Erythroblast (primary cell): ENCODE results near the gene TLNRD1.
A peak's percentile ranks its signal among the peaks of the same experiment; 100 is the strongest.

Experiments
- DNase-seq, 2 experiments: peaks; one replicate each; lab custom pipeline; 2025; lab: John Stamatoyannopoulos, UW
- GATA1 ChIP-seq: IDR thresholded peaks from 2 replicates; pipeline ENCODE4 v1.6.1; 2011; ENCODE audit warnings: low read depth, mild to moderate bottlenecking, control low read depth, low read length, moderate library complexity
- POLR2A ChIP-seq: IDR thresholded peaks from 2 replicates; pipeline ENCODE4 v1.6.1; 2011; ENCODE audit warnings: mild to moderate bottlenecking, low read length

The TLNRD1 gene

DNA sequence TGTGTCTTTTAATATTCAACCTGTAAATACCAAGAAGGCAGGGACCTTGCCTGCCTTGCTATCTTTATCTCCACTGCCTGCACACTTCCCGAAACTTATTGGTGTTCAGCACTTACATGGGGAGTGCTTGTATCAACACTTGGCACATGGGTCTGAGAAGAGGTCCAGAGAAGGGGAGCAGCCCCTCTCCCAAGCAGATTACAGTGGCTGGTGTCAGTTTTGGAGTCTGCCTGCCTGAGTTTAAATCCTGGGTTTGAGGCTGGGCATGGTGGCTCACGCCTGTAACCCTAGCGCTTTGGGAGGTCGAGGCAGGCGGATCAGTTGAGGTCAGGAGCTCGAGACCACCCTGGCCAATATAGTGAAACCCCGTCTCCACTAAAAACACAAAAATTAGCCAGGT, 31.4 kb upstream of the TLNRD1 start:
- TF ChIP-seq POLR2A = no peak
- no peak for TF ChIP-seq GATA1

DNA sequence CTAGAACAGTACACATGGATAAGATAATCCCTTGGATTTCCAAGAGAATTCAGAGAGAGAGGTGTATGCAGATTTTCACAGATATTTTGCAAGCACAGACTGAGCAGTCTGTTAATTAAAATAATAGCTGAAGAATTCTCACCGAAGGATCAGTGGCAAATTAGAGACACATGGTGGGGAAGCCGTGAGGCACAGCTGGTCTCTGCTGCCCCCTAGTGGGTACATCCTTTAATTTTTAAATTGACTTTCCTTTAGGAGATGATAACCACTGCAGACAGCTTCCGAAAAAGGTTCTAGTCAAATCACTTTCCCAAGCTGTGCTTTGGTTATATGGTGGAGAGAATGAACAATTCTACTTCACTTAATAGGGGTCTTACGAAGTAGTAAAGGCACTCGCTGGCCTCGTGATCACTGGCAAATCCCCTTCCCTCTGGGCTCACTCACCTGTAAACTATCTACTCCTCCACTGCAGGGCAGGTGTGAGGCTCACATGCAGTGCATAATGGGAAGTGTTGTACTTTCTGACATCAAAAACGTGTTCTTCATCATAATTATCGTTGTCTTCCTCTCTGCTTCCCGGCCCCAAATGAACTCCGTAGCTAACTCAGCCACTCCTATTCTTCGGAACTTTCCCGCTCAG, 30.6 kb upstream of the TLNRD1 start:
- DNase-seq = peak; percentile 61 to 78

More for the DNA sequence above, 31.4 kb upstream of the TLNRD1 start:
- DNase-seq = no peak

DNA sequence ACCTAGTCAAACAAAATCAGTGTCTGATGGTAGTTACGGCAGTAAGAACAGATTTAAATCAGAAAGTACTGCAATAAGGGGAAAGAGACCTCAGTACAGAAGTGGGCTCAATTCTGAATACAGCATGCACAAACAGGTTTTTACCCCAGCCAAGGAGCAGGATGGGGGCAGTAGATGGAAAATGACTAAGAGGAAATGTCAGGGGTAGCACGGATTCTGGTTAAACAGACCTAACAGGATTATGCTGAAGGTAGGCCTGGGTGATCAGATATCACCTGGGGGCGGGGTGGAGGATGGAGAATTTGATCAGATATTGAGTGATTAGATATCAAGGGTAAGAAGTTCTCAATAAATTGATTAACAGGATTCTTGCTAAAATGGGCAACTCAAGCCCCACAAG, 30.1 kb upstream of the TLNRD1 start:
- TF ChIP-seq POLR2A (no peak), GATA1 (no peak)
- no peak for DNase-seq

More for the DNA sequence above, 30.6 kb upstream of the TLNRD1 start:
- no peak for TF ChIP-seq POLR2A
- TF ChIP-seq GATA1 = no peak

DNA sequence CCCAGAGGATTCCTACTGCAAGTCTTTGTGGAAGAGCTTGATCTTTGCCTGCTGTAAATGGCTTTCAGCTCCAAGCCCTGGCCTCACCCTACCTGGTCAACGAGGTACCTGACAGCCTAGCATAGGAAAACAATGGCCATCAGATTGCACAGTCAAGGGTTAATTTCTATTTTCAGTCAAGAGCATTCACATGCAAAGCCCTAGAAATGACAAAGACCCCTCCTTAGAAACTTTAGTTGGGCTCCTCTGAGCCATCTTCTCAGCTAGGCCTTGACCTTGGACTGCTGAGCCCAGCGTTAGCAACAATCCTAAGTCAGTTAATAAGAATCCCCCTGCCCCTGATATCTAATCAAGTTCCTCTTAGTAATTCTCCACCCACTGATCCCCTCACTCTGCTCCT, 29.6 kb upstream of the TLNRD1 start:
- DNase-seq = no peak
- no peak for TF ChIP-seq POLR2A
- no peak for TF ChIP-seq GATA1

DNA sequence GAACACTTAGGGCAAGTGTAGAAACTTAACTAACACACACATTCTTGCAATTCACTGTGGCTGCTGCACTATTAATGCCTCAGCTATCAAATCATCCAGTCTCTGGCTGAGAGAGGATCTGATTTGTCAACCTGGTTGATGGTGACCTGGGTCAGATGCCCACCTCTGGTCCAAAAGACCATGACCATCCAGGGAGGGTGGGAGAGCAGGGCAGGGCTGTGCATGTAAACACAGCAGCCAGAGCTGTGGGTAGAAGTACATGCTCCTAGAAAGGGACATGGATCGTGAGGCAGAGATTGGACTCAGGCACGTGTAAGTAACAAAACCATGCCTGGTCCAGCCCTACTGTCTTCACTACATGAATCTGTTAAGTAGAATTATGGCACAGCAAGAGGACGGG, 28.4 kb upstream of the TLNRD1 start:
- TF ChIP-seq POLR2A = no peak
- no peak for TF ChIP-seq GATA1
- DNase-seq = no peak

DNA sequence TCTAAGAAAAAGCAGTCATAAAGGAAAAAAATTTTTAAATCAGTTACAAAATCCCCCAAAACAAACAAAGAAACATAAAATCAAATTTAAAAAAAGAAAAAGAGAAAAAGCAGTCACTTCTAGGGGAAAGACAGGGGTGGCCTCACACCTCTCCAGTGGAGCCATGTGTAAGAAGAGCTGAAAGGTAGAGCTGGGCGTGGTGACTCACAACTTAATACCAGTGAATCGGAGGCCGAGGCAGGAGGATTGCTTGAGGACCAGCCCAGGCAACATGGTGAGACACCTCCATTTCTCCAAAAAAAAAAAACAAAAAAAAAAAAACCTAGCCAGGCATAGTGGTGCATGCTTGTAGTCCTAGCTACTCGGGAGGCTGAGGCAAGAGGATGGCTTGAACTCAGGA, 25.8 kb upstream of the TLNRD1 start:
- DNase-seq = no peak

DNA sequence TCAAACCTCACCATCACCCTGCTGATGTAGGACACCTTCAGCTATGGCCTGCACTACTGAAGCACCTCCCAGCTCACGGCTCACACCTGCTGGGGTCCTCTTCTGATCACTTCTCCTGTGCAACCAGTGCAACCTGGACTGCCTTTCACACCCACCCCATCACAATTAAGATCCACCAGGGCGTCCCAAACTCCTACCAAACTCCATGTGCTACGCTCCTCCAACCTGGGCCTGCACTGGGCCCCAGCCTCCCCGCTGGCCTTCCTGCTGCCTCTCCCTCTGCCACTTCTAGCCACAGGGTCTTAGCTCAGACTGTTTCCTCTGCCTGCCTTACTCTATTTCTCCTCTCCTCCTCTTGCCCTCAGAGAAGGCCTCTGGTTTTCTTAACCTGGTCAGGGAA, 23.9 kb upstream of the TLNRD1 start:
- TF ChIP-seq GATA1 (no peak), POLR2A (no peak)
- no peak for DNase-seq

More for the DNA sequence above, 25.8 kb upstream of the TLNRD1 start:
- no peak for TF ChIP-seq GATA1
- TF ChIP-seq POLR2A = no peak

DNA sequence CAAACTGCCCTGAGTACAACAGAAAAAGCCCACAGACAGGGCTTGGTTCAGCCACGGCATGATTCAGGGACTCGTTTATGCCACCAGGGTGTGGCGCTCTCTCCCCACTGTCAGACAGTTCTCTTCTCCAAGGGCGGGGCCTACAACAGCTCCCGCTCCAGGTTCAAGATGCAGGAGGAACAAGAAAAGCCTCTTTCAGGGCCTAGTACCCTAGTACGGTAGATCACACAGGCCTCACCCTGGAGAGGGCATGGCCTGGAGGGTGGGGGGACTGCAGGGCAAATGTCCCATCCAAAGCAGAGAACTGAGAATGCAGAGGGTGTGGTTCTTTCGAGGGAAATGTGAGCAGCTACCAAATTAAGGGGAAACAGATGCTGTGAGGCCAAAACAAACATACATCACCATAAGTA, 23.1 kb upstream of the TLNRD1 start:
- peak; percentile 58 to 76 for DNase-seq
- TF ChIP-seq POLR2A (no peak), GATA1 (no peak)

DNA sequence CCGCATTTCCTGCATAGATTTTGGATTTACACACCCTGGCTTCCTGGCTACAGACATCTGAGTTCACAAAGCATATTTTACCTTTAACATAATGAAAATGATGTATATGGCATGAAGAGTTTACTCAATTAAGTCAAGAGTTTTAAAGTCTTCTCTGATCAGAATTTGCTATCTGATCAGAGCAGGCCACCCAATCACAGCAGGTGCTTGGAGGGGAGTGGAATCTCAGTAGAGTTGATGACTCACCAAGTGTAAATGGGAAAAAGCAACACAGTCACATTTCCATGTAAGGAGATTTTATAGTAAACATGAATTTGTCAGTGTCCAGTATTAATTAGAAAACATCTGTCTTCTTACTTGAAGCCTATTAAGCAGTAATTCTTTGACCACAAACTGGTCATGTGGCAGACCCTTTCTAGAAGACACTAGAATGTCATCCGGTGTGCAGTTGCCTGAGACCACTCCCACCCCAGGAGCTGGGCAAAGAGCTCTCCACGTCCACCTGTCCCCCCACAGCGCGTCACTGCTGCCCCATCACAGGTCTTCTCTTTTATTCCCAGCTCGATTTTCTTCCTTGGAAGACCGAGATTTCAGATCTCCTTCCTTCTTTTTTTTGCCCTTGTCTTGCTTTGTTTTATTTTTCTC, 21.9 kb upstream of the TLNRD1 start:
- no peak for TF ChIP-seq POLR2A
- no peak for TF ChIP-seq GATA1
- DNase-seq = peak; percentile 9 to 47

DNA sequence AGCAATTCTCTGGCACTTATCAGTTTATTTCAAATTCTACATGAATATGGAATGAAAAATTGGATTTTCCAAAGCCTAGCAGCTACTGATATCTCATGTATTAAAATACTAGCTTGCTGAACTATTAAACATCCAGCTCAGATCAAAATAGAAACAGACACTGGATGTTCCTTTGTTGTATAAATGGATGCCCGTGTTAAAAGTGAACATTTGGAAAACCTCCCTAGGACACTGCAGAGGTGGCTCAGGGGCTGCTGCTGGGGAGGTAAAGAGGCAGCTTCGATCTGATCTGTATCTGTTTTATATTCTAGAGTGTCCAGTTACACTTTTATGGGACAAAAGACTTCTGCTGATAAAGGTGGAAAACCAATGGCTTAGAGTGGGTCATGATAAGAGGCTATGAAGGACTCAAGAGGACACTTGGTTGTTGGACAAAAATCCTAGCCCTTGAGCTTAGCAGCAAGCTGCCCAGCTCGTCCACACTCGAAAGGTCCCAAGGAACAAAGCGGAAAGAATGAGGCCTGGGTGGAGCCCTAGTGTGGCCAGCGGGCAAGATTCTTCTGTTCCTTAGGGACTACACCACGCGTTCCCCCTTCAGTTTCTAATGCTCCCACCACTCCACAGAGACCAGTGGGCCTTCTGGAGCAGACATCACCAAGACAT, 21.1 kb upstream of the TLNRD1 start:
- TF ChIP-seq GATA1 (no peak), POLR2A (no peak)
- no peak for DNase-seq

DNA sequence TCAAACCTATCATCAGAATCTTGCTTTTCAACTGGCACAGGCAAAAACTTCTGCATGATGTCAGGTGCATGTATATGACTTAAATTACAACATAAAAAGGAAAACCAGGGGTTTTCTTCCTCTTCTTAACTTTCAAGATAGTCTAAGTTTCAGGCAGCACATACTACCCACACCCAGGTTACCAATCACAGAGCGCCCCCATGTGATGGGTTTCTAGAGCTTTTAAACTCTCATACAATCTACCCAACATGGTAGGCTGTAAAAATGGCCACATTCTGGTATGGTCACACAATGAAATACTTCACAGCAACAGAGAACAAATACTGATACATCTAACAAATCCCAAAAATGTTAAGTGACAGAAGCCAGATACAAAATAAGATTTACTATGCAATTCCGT, 18.5 kb upstream of the TLNRD1 start:
- DNase-seq = peak in 1 of 2 experiments; percentile 20
- TF ChIP-seq POLR2A = no peak
- TF ChIP-seq GATA1 = no peak

DNA sequence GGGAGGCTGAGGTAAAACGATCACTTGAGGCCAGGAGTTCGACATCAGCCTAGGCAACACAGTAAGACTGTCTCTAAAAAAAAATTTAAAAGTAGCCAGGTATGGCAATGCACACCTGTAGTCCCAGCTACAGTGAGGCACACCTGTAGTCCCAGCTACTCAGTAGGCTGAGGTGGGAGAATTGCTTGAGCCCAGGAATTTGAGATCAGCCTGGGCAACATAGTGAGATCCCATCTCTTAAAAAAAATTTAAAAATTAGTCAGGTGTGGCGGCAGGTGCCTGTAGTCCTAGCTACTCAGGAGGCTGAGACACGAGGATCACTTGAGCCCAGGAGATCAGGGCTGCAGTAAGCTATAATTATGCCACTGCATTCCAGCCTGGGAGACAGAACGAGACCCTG, 17.9 kb upstream of the TLNRD1 start:
- TF ChIP-seq POLR2A = no peak
- TF ChIP-seq GATA1 = no peak
- no peak for DNase-seq

DNA sequence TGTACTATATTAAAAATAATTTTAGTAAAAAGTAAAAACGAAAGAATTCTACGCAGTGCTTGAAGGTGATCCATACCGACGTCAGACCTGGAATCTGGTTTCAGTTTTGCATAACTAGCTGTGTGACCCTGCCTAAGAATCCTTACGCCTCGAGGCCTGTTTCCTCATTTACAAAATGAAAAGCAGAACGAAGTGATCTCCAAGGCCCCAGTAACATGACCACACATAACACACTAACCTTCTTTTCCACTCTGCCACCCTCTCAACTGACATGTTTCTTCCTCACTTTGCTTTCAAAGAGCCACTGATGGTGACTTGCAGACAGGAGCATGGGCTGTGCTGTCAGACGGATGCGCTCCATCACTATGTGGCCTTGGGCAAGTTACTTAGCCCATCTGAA, 15.9 kb upstream of the TLNRD1 start:
- DNase-seq = no peak
- no peak for TF ChIP-seq POLR2A
- no peak for TF ChIP-seq GATA1

DNA sequence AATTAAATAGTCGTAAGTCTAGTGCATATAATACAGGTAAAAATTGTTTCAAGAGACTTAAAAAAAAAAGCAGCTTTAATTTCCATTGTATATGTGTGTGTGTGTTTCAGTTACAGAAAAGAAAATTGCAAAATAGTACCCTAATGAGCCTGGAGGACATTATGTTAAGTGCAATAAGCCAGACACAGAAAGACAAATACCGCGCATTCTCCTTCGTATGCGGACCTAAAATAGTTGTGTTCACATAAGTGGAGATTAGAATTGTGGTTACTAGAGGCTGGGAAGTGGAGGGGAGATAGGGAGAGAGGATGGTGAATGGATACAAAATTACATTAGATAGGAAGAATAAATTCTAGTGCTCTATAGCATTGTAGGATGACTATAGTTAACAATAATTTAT, 14.7 kb upstream of the TLNRD1 start:
- no peak for DNase-seq

DNA sequence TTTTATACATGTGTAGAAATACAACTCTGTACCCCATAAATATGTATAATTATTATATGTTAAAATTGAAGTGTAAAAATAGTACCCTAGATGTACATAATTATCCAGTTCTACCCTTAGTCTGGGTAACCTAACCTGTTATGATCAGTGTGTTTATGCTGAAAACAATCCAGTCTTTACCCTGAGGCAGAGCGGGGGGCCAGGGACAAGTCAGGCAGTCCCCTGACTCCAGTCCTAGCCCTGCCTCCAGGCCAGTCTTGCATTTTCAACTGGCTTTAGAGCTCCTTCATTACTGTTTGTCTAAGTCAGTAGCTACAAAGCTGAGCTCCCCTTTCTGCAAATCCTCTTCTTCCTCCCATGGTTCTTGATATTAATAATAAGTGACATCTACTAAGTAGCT, 14.2 kb upstream of the TLNRD1 start:
- no peak for TF ChIP-seq GATA1
- no peak for TF ChIP-seq POLR2A
- DNase-seq = no peak

More for the DNA sequence above, 14.7 kb upstream of the TLNRD1 start:
- TF ChIP-seq POLR2A (no peak), GATA1 (no peak)
